ENCODE measurements around the gene SETX.

SETX gene

GRCh38 chr9:132240841-132241482 is 113.8 kb downstream of the SETX start:
- peak; percentile 77 for DNase-seq (ENCODE audit: low read depth)

GRCh38 chr9:132239999-132240840 is 114.6 kb downstream of the SETX start:
- DNase-seq (ENCODE audit: low read depth): no peak

GRCh38 chr9:132239518-132239917 is 115.3 kb downstream of the SETX start:
- DNase-seq (ENCODE audit: low read depth): no peak

- DNase-seq (ENCODE audit: low read depth): no peak
These were observed 115.8 kb downstream of the SETX start for GRCh38 chr9:132238992-132239391.

GRCh38 chr9:132238026-132238972 is 116.5 kb downstream of the SETX start:
- DNase-seq (ENCODE audit: low read depth): no peak

- DNase-seq (ENCODE audit: low read depth): no peak
These were observed 117.3 kb downstream of the SETX start for GRCh38 chr9:132237481-132237880.

- no peak for DNase-seq (ENCODE audit: low read depth)
These were observed 118.0 kb downstream of the SETX start for GRCh38 chr9:132236662-132237311.

- DNase-seq (ENCODE audit: low read depth): peak; percentile 36
These were observed 118.7 kb downstream of the SETX start for GRCh38 chr9:132235894-132236661.

- DNase-seq (ENCODE audit: low read depth): no peak
These were observed 119.7 kb downstream of the SETX start for GRCh38 chr9:132235125-132235524.

- no peak for DNase-seq (ENCODE audit: low read depth)
These were observed 120.3 kb downstream of the SETX start for GRCh38 chr9:132234535-132234934.

- no peak for DNase-seq (ENCODE audit: low read depth)
These were observed 121.6 kb downstream of the SETX start for GRCh38 chr9:132233138-132233537.

- DNase-seq (ENCODE audit: low read depth): no peak
These were observed 122.3 kb downstream of the SETX start for GRCh38 chr9:132232522-132232921.

- no peak for DNase-seq (ENCODE audit: low read depth)
These were observed 123.6 kb downstream of the SETX start for GRCh38 chr9:132231019-132231701.

GRCh38 chr9:132230605-132231004 is 124.2 kb downstream of the SETX start:
- no peak for DNase-seq (ENCODE audit: low read depth)

- DNase-seq (ENCODE audit: low read depth): no peak
These were observed 126.7 kb downstream of the SETX start for GRCh38 chr9:132228062-132228461.

GRCh38 chr9:132226571-132227430 is 128.0 kb downstream of the SETX start:
- DNase-seq (ENCODE audit: low read depth): no peak

GRCh38 chr9:132224645-132225044 is 130.1 kb downstream of the SETX start:
- DNase-seq (ENCODE audit: low read depth): no peak

- DNase-seq (ENCODE audit: low read depth): no peak
These were observed 132.8 kb downstream of the SETX start for GRCh38 chr9:132221941-132222340.

- no peak for DNase-seq (ENCODE audit: low read depth)
These were observed 136.6 kb downstream of the SETX start for GRCh38 chr9:132218208-132218607.

All from fibroblast of gingiva (primary cell).